Tongue (tissue), 2 donors: ENCODE results near the gene TMOD3. TPM values are rescaled to one million over a fixed set of nuclear protein-coding genes. Genes with fewer than 3 reads are reported as not detected.

Source experiments
- DNase-seq: peaks from one replicate; pipeline ENCODE4 v3.0.0-alpha.2; 2015
- total RNA-seq: library from RNA; depleted of rRNA; stranded (reverse); fragments of >200 nt; gene quantifications from one replicate; pipeline ENCODE4 v1.2.3, GENCODE V29; 2014

The TMOD3 gene
- total RNA-seq, 1 donor from 2014 or later, result 24.5 TPM

GRCh38 chr15:51828621-51829375 lies 655 bp upstream of the TMOD3 start:
- no peak for DNase-seq

GRCh38 chr15:51830276-51830806 lies 888 bp downstream of the TMOD3 start:
- DNase-seq, result peak; percentile 74

GRCh38 chr15:51833772-51834171 lies 4.3 kb downstream of the TMOD3 start:
- no peak for DNase-seq

GRCh38 chr15:51837792-51838251 lies 8.4 kb downstream of the TMOD3 start:
- no peak for DNase-seq

GRCh38 chr15:51838270-51838669 lies 8.8 kb downstream of the TMOD3 start:
- DNase-seq, result no peak

- DNase-seq, result no peak
These were observed 11.2 kb downstream of the TMOD3 start for GRCh38 chr15:51840692-51841091.

- no peak for DNase-seq
These were observed 12.1 kb downstream of the TMOD3 start for GRCh38 chr15:51841406-51842040.

GRCh38 chr15:51842265-51842664 lies 12.8 kb downstream of the TMOD3 start:
- no peak for DNase-seq

- DNase-seq, result no peak
These were observed 13.6 kb downstream of the TMOD3 start for GRCh38 chr15:51842852-51843737.

- no peak for DNase-seq
These were observed 15.4 kb downstream of the TMOD3 start for GRCh38 chr15:51844747-51845426.

- no peak for DNase-seq
These were observed 16.6 kb downstream of the TMOD3 start for GRCh38 chr15:51846066-51846462.

GRCh38 chr15:51846463-51847230 lies 17.2 kb downstream of the TMOD3 start:
- peak; percentile 20 for DNase-seq

GRCh38 chr15:51848811-51849210 lies 19.4 kb downstream of the TMOD3 start:
- no peak for DNase-seq

- DNase-seq, result no peak
These were observed 20.4 kb downstream of the TMOD3 start for GRCh38 chr15:51849860-51850259.

- DNase-seq, result no peak
These were observed 24.5 kb downstream of the TMOD3 start for GRCh38 chr15:51853998-51854397.

GRCh38 chr15:51855612-51856011 lies 26.2 kb downstream of the TMOD3 start:
- no peak for DNase-seq

GRCh38 chr15:51856714-51857380 lies 27.4 kb downstream of the TMOD3 start:
- DNase-seq, result no peak

- no peak for DNase-seq
These were observed 32.3 kb downstream of the TMOD3 start for GRCh38 chr15:51861557-51862359.

- no peak for DNase-seq
These were observed 33.7 kb downstream of the TMOD3 start for GRCh38 chr15:51863131-51863530.
